Epithelial cell of prostate (primary cell): ENCODE measurements around the gene MYO5B.
"Not testable (repeated sequence)": the region's sequence is repeated elsewhere in the genome, so short reads cannot be mapped to it uniquely, and the experiment has no call there.

ENCODE experiments used
- DNase-seq: peaks from one replicate; pipeline ENCODE4 v3.0.0-alpha.2; 2011; ENCODE audit warnings: low read depth, low spot score
- H3K27ac ChIP-seq: fragments of 450-650 bp; 2 replicates; pipeline ENCODE4 v1.5.1; 2017; ENCODE audit warnings: mild to moderate bottlenecking

Gene MYO5B

DNA sequence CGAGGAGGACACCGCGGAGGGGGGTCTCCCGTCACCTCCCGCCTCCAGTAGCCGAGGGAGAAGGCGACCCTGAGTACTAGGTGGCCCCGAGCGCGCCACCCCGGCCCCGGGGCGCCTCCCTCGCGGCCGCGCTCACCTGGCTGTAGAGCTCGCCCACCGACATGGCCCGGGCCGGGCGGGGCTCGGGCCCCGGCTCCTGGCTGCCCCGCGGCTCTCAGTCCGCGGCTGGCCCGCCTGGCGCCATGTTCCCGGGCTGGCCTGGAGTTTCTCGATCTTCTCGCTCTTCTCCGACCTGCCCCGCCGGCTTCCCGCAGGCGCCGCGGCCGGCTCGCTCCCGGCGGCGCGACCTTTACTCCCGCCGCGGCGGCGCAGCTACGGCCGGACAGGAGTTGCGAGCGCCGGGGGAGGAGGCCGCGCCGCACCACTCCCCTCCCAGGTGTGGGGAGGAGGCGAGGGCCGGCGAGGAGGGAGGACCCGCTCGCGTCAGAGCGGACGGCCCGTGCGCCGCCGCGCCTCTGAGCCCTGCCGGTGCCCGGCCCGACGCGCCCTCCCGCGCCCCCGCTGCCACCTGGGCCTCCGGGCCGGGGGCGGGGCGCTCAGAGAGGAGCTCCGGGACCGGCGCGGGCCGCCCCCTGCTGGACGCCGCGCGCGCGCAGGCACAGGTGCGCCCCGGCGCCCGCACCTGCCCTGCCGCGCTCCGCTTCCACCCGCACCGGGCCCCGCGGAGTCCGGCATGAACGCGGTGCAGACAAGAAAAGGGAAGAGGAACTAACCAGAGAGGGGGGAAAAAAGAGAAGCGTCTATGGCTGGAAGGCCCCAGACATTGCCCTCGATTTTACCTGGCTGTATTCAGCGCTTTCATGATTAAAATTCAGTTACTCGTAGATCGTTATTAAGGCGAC is at the start of gene MYO5B:
TSS of gene MYO5B (minus strand) at position 517 of the 902 bp plus-strand sequence. CDS start at position 163, 354 bp downstream.
- peak; percentile 58 for DNase-seq
- peak within 1 kb of the TSS; percentile 70 for H3K27ac ChIP-seq

- H3K27ac ChIP-seq: peak overlapping the region; percentile 96
- not testable (repeated sequence) for DNase-seq
These were observed 46.8 kb upstream of the MYO5B start for GRCh38 chr18:50241768-50242167.

DNA sequence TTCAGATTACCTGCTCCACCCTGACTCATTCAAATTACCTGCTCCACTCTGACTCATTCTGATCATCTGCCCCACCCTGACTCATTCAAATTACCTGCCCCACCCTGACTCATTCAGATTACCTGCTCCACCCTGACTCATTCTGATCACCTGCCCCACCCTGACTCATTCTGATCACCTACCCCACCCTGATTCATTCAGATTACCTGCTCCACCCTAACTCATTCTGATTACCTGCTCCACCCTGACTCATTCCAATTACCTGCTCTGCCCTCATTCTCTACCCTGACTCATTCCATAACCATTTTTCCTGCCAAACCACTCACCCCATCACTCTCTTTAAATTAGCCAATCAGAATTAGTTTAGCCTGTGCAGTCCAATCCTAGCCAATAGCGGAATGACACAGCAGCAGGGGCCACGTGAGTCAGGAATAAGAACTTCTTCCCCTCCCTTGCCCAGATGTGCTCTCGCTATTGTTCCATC is 45.2 kb upstream of the MYO5B start:
- peak overlapping the region; percentile 96 for H3K27ac ChIP-seq
- DNase-seq: peak; percentile 94

GRCh38 chr18:50232419-50232818 is 37.5 kb upstream of the MYO5B start:
- peak overlapping the region; percentile 60 for H3K27ac ChIP-seq
- no peak for DNase-seq

DNA sequence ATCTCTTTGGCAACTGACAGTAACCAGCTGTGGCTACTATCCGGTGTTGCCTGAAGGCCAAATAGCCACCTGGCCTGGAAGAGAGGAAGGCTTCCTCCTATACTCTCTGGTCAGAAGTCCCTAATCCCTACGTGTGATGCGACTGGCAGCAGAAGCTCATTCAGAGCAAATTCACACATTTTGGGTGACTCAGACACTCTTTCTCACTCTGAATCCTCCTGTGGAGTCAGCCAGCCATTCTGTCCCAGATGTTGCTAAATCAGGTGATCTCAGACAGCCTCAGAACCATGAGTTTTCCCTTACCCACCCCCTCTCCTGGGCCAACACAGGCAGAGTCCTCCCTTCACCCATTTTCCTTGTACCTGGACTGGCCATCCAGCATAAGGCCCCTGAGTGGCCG is 36.7 kb upstream of the MYO5B start:
- peak; percentile 58 for DNase-seq
- peak overlapping the region; percentile 60 for H3K27ac ChIP-seq

GRCh38 chr18:50220249-50220648 is 25.3 kb upstream of the MYO5B start:
- DNase-seq, H3K27ac ChIP-seq: not testable (repeated sequence)

GRCh38 chr18:50218432-50219197 is 23.7 kb upstream of the MYO5B start:
- no peak overlapping the region for H3K27ac ChIP-seq
- no peak for DNase-seq

- no peak overlapping the region for H3K27ac ChIP-seq
These were observed 14.4 kb upstream of the MYO5B start for GRCh38 chr18:50209311-50209710.

GRCh38 chr18:50207722-50208121 is 12.8 kb upstream of the MYO5B start:
- no peak overlapping the region for H3K27ac ChIP-seq
- no peak for DNase-seq

More at GRCh38 chr18:50209311-50209710, 14.4 kb upstream of the MYO5B start:
- DNase-seq: no peak

DNA sequence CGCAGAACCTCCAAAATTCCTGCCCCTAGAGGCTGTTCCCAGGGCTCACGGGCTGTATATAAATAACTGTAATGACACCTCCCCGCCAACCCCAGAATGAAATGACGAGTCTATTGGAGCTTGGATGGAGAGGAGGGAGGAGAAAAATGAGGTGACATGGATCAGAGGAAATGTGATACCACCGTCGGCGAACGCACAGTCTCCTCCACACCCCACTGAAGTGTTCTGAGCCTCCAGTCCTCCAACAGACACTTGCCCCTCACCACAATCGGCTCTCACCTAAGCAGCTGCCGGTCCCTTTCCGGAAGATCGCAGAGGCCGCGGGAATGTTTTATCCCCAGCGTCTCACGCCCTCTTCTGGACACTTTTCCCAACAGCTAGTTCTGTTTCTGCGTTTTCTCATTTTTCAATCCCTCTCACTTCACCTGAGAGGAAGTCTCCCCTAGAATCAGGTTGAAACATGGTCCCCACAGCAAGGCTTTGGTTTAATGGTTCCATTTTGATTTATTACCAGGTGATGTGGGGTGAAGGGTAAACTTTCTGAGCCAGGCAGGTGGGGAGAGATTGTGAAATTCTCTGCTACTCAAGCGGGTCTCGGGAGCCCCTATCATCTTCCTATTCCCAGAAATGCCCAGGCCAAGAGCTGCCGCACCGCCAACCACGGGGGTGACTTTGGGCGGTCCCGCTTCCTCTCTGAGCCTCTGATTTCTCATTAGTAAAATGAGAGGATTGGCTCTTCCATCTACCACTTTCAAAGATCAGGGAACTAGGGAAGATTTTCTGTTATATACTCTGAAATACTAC is 9.1 kb upstream of the MYO5B start:
- no peak for DNase-seq
- H3K27ac ChIP-seq: no peak overlapping the region

DNA sequence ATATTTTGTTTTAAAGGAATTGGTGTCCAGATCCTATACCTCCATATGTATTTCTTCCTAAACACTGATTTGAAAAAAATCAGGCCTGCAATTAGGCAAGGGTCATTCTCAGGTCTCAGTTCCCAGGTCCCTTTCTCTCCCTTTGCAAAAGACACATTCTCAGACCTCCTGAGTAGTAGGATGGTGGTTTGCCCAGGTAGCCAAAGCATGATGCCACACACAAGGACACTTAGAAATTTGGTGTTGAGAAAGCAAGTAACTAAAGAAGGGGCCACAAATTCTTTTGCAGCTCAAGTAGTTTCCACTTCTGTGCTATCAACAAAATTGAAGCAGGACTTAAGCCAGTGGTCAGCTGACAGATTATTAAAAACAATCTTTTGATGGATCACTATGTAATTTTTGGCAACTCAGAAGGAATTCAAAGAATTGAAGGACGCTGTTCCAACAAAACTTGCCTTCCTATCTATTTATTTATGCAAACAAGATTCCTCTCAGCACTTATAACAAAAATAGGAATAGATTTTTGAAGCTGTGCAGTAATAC is 6.6 kb upstream of the MYO5B start:
- DNase-seq: no peak
- no peak overlapping the region for H3K27ac ChIP-seq

- DNase-seq: no peak
- no peak overlapping the region for H3K27ac ChIP-seq
These were observed 5.0 kb upstream of the MYO5B start for GRCh38 chr18:50199921-50200320.

DNA sequence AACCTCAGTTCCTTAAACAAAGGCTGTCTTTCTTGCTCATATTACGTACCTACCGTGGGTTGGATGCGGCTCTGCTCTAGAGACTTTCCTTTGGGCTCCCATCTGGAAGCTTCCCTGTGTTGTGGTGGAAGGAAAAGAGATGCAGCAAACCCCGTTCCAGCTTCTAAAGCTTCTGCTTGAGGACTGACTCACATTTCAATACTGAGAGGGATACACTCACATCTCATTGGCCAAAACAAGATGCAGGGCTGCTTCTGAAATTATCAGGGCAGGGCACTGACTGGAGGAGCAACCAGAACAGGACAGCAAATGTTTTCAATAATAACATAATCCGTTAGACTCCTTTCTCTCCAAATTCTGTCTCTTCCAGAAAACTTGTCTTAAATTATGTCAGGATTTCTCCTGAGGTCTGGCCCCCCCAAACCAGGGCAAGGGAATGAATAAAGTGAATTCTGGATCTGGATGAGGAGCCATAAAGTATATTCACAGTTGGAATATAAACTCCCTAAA is 4.5 kb upstream of the MYO5B start:
- no peak for DNase-seq
- H3K27ac ChIP-seq: no peak overlapping the region

DNA sequence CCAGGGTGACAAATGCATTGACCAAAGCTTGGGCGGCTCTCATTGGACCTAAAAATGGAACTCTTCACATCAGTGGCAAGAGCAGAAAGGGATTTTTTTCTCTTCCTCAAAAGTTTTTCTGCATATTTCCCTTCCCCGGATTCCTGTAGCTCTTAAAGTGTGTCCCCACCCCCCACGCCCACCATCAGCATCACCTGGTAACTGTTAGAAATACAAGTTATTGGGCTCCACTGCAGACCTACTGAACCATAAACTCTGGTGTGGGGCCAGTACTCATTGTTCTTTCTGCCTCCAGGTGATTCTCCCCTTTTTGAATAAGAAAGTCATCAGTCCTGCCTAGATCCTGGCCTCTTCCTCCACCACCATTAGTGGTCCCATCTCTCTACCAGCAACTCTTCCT is 1.3 kb upstream of the MYO5B start:
- DNase-seq: no peak
- H3K27ac ChIP-seq: no peak overlapping the region

GRCh38 chr18:50195689-50196088 is 742 bp upstream of the MYO5B start:
- H3K27ac ChIP-seq: no peak overlapping the region
- DNase-seq: no peak

DNA sequence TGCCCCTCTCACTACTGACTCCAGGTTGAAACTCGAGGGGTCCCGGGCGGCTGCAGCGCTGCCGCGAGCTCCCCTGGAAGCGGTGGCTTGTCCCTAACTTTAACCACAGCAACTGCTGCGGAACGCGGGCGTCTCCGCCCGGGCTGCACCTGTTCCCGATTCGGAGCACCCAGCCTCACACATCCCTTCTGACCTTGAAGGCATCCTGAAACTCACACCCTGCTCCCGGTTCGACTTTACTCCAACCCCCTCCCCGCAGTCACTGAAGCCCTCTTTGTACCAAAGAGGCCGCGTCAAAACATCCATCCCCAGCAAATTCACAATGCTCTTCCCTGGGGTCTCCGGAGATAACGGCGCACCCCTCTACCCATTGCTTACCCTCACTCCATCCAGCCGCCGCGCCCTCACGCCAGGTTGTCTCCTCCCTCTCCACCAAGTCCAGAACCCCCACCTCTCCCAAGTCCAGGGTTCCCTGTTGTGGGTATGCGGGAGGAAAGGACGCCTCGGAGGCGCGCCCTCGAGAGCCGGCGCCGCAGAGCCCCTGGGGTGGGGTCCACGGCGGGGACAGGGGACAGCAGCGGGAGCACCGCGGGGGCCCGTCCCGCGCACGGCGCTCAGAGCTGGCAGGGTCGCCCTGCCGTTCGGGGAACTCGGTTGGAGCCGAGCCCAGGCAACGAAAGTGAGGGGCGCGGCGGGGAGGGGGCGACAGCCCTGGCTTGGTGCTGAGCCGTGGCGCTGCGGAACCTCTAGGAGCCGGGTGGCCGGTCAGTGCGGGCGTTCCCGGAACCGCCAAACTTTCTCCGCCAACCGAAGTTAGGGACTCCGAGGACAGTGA is 934 bp downstream of the MYO5B start:
- H3K27ac ChIP-seq: peak overlapping the region; percentile 70
- no peak for DNase-seq

DNA sequence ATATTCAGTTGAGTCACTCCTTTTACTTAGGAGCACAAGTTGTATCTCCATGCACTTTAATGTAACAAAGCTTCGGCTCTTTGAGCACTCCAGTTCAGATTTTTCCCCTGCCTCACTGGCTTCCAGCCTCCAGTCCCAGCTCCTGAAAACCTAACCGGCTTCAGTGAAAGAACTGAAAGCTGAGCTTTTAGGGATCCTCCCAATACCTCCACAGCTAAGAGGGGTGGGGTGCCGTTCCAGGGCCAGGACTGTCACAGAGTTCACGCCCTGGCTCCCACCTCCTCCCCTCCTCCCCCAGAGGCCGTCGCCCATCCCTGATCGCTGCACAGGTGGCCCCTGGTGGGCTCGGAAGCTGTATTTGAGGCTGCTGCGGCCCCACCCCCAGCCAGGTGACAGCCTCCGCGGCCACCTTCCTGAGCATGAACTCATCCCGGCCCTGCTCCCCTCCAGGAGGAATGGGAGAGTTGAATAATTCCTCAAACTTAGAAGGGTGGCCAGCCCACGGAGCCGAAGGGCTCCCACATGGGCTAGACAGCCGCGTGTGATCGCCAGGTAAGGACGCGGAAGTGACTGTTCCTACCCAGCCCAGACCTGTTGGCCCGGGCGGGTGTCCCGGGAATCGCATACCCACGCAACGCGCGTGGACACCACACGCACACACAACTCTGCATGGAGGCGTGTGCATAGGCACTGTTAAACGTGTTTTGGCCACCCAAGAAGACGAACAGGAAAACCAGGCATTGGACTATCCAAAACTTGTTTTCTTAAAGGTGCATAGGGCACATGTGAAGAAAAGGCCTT is 1.8 kb downstream of the MYO5B start:
- peak overlapping the region; percentile 70 for H3K27ac ChIP-seq
- no peak for DNase-seq

DNA sequence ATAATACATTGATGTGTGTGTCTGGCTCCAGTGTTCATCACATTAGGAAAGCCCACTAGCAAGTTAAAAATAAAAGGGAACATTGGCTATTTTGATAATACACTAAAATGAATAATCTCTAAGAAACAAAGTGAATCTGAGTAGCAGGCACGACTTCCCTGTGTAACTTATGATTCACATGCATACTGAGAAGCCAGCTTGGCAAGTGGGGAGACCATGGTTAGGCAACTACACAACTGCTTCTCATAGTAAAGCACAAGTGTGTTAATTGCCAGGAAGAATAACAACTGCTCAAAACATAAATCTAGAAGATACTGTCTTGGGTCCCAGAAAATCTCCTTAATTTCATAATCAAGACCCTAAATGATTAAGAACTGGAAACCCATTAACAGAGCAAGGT is 4.0 kb downstream of the MYO5B start:
- peak overlapping the region; percentile 60 for H3K27ac ChIP-seq
- DNase-seq: peak; percentile 82
